ENCODE measurements around the gene RPRD2.

DNA sequence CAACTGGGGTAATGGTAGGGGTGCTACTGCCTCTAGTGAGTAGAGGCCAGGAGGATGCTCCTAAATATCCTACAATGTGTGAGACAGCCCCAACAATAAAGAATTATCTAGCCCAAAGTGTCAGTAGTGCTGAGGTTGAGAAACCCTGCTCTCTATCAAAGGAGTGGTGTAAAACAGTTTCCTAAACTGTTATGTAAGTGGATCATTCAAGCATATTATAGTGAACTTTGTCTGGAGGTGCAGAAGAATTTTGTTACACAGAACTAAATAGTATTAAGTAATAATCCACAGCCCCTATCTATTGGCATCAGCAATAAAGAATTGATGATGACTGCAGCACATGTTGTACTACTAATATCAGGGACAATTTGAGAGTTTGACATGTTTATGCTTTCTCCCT lies 103.0 kb downstream of the RPRD2 start:
- TF ChIP-seq EZH2phosphoT487 (IDR thresholded peaks at IDR 0.05; ENCODE audit: borderline replicate concordance, low read length), result no peak
- TF ChIP-seq, protein P1, sequence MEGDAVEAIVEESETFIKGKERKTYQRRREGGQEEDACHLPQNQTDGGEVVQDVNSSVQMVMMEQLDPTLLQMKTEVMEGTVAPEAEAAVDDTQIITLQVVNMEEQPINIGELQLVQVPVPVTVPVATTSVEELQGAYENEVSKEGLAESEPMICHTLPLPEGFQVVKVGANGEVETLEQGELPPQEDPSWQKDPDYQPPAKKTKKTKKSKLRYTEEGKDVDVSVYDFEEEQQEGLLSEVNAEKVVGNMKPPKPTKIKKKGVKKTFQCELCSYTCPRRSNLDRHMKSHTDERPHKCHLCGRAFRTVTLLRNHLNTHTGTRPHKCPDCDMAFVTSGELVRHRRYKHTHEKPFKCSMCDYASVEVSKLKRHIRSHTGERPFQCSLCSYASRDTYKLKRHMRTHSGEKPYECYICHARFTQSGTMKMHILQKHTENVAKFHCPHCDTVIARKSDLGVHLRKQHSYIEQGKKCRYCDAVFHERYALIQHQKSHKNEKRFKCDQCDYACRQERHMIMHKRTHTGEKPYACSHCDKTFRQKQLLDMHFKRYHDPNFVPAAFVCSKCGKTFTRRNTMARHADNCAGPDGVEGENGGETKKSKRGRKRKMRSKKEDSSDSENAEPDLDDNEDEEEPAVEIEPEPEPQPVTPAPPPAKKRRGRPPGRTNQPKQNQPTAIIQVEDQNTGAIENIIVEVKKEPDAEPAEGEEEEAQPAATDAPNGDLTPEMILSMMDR (IDR thresholded peaks at IDR 0.05; ENCODE audit: low read depth, low read length, poor library complexity, severe bottlenecking), result no peak

Data from DOHH2 (cell line).